Brain microvascular endothelial cell (primary cell): Measurements from ENCODE around the gene RBFOX2.

Source experiments
- DNase-seq: peaks from one replicate; pipeline ENCODE4 v3.0.0-alpha.2; 2020
- H3K27ac ChIP-seq: fragments of 250-450 bp; sonication (Bioruptor Pico); 2 replicates; pipeline ENCODE4 v1.5.1; 2020; ENCODE audit warnings: mild to moderate bottlenecking, moderate library complexity
- H3K27me3 ChIP-seq: fragments of 250-450 bp; sonication (Bioruptor Pico); replicated peaks from 2 replicates; pipeline ENCODE4 v1.5.1; 2020; ENCODE audit warnings: mild to moderate bottlenecking
- H3K36me3 ChIP-seq: fragments of 250-450 bp; sonication (Bioruptor Pico); replicated peaks from 2 replicates; pipeline ENCODE4 v1.5.1; 2020; ENCODE audit warnings: mild to moderate bottlenecking
- H3K4me3 ChIP-seq: 2 replicates; pipeline ENCODE4 v1.5.1; 2011; ENCODE audit warnings: low read depth, mild to moderate bottlenecking, control low read depth, low read length, moderate library complexity
- CTCF ChIP-seq: IDR thresholded peaks from 2 replicates; pipeline ENCODE4 v1.5.1; 2011; ENCODE audit warnings: low read depth, mild to moderate bottlenecking, moderate library complexity, low read length, control low read depth, inconsistent platforms; ENCODE audit errors: missing control alignments
- in situ Hi-C: cut with HindIII; loops from 2 replicates; pipeline ENCODE4 v1.10.0; 2017; ENCODE audit warnings: low sequenced_read_pairs, low pct_ligation_motif_present

The RBFOX2 gene

DNA sequence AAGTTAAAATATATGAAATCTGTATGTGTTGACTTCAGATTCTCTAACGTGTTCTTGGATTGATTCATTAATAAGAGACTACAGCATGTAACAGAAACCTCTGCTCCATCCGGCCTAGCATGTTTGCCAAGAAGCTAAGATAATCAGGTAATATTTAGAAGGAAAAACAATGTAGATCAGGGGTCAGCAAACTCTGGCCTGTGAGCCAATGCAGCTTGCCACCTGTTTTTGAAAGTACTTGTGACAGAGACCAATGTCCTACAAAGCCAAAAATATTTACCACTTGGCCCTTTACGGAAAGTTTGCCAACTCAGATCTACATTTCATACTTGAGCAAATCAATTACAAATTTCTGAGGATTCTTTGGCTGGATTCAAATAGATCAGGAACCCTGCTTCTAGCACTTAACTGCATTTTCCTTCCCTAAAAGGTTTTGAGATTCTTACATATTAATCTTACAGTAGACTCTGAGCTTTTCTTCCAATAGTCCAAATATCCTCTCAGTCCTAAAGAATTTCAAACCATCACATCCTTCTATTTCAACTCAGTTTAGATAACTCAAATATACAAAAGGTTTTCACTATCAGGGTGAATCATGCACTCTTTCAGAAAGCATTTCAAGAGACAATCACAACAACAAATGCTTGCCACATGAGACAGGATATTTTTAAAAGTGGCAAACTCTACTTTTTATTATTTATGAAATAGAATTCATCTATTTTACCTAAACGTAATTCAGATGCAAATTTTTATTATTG is 281.5 kb downstream of the RBFOX2 start:
- no peaks in the 10 kb centered on the region for H3K27me3 ChIP-seq
- in situ Hi-C loops = no loop called here

DNA sequence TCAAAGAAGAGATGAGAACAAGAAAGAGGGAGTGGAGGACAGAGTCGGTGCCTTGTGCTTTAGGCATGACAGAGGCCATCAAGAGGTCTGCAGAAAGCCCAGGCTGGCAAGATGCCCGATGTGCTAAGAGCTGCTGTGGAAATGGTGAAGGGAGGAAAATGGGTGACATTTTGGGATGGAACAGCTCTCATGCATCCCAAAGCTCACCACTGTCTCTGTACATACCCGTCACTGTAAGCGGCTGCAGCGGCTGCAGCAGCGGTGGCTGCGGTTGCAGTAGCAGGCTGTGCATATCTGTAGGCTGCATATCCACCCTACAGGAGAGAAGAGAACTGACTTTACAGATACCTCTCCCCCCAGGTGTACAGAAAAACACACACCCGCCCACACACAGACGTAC is 282.4 kb downstream of the RBFOX2 start:
- DNase-seq = no peak
- Histone ChIP-seq H3K27me3 (no peaks in the 10 kb centered on the region), H3K4me3 (no peak overlapping the region), H3K27ac (no peak overlapping the region), H3K36me3 (peaks cover 8% of the 10 kb centered on the region)
- in situ Hi-C loops = no loop called here
- TF ChIP-seq CTCF = no peak

More for the DNA sequence above, 281.5 kb downstream of the RBFOX2 start:
- Histone ChIP-seq H3K4me3 (no peak overlapping the region), H3K36me3 (peaks cover 9% of the 10 kb centered on the region), H3K27ac (no peak overlapping the region)
- TF ChIP-seq CTCF = no peak
- DNase-seq = no peak

GRCh38 chr22:35743326-35743860 is 285.2 kb downstream of the RBFOX2 start:
- no peak for DNase-seq
- Histone ChIP-seq H3K27me3 (no peaks in the 10 kb centered on the region), H3K27ac (peak overlapping the region; percentile 92), H3K4me3 (no peak overlapping the region), H3K36me3 (peaks cover 16% of the 10 kb centered on the region)
- in situ Hi-C loops = no loop called here
- TF ChIP-seq CTCF = no peak

- in situ Hi-C loops = no loop called here
- H3K36me3 ChIP-seq = peaks cover 24% of the 10 kb centered on the region
- peak overlapping the region; percentile 92 for H3K27ac ChIP-seq
- no peaks in the 10 kb centered on the region for H3K27me3 ChIP-seq
- DNase-seq = peak; percentile 81
- no peak for TF ChIP-seq CTCF
- H3K4me3 ChIP-seq = no peak overlapping the region
Observed at GRCh38 chr22:35742342-35743100, 286.1 kb downstream of the RBFOX2 start.

DNA sequence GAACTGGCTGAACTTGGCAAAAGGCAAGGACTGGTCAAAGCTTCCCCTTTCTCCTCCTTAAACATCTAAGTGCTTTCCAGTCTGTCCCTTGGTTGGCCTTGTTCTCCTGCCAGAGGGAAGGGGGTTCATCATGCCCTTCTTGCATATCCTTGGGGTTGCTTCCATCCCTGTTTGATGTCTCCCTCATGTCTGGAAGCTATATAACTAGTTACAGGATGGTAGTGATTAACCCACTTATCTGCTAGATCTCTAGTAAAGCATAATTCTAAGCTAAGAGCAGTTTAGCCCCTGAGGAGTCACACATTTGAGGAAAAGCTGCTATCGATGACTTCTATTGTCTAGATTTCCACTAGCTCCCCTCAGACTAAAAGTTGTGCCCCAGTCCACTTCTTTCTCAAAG is 288.0 kb downstream of the RBFOX2 start:
- H3K27me3 ChIP-seq = no peaks in the 10 kb centered on the region
- in situ Hi-C loops = no loop called here
- H3K36me3 ChIP-seq = peaks cover 26% of the 10 kb centered on the region
- H3K27ac ChIP-seq = no peak overlapping the region
- H3K4me3 ChIP-seq = no peak overlapping the region
- TF ChIP-seq CTCF = no peak
- no peak for DNase-seq
